ENCODE results near the gene CFAP100.

GRCh38 chr3:126398423-126399350 is 4.0 kb downstream of the CFAP100 start:
- no peak for TF ChIP-seq REST (tag by site-specific recombination; IDR thresholded peaks at IDR 0.05)
- no peak for TF ChIP-seq ZSCAN5A (tag by site-specific recombination; IDR thresholded peaks at IDR 0.05)
- no peak for TF ChIP-seq ZBTB1 (tag by site-specific recombination; IDR thresholded peaks at IDR 0.05)
- TF ChIP-seq CTCF (tag by site-specific recombination; IDR thresholded peaks at IDR 0.05), result no peak
- no peak for TF ChIP-seq ZNF24 (tag by site-specific recombination; IDR thresholded peaks at IDR 0.05)
- no peak for TF ChIP-seq ZBTB26 (tag by site-specific recombination; optimal IDR thresholded peaks at IDR 0.05)
- no peak for TF ChIP-seq ZNF792 (tag by site-specific recombination; IDR thresholded peaks at IDR 0.05)
- no peak for TF ChIP-seq ZNF416 (tag by site-specific recombination; IDR thresholded peaks at IDR 0.05)
- no peak for TF ChIP-seq PATZ1 (tag by site-specific recombination; IDR thresholded peaks at IDR 0.05)
- no peak for TF ChIP-seq ZNF423 (tag by site-specific recombination; IDR thresholded peaks at IDR 0.05)
- TF ChIP-seq ZFHX2 (tag by site-specific recombination; conservative IDR thresholded peaks at IDR 0.05), result no peak
- TF ChIP-seq ZNF747 (tag by site-specific recombination; IDR thresholded peaks at IDR 0.05), result no peak
- no peak for TF ChIP-seq ZNF174 (tag by site-specific recombination; IDR thresholded peaks at IDR 0.05)
- no peak for TF ChIP-seq PRDM6 (tag by site-specific recombination; IDR thresholded peaks at IDR 0.05)
